Activated CD8-positive, alpha-beta memory T cell treated with anti-CD3 and anti-CD28 coated beads for 36 hours (primary cell): ENCODE data around the gene DNAJC2. TPM values are rescaled to one million over a fixed set of nuclear protein-coding genes. Genes with fewer than 3 reads are reported as not detected.
"Not testable (repeated sequence)": the region's sequence is repeated elsewhere in the genome, so short reads cannot be mapped to it uniquely, and the experiment has no call there.

Experiments used
- CTCF ChIA-PET: fragments of 350-600 bp; sonication (Branson Sonifier 250); formaldehyde crosslinking; loops from one replicate; lab custom pipeline; 2021; ENCODE audit warnings: antibody characterized with exemption; lab: Charles Lee
- POLR2A ChIA-PET: fragments of 350-600 bp; sonication (Branson Sonifier 250); formaldehyde crosslinking; loops from one replicate; lab custom pipeline; 2021; ENCODE audit warnings: antibody characterized with exemption; lab: Charles Lee
- total RNA-seq, 2 experiments: library from RNA; stranded (reverse); gene quantifications; one replicate each; pipeline ENCODE4 v1.2.3, GENCODE V29; 2021

The DNAJC2 gene
- total RNA-seq, 2 experiments from 2014 or later = 56.0 to 56.5 TPM

- CTCF ChIA-PET = no interaction called here
- POLR2A ChIA-PET = no interaction called here
Measured at GRCh38 chr7:103346396-103346795, 1.8 kb upstream of the DNAJC2 start.

- ChIA-PET CTCF (interaction anchor here (0.6 to 0.9 kb wide), 2 partner anchors 40 to 1679 kb away, joined by 3 read pairs; no protein-coding TSS in a partner anchor), POLR2A (interaction anchor here (0.8 kb wide), 1 partner anchor 41 kb away, joined by 3 read pairs; no protein-coding TSS in a partner anchor)
Measured at GRCh38 chr7:103343758-103344452, 662 bp downstream of the DNAJC2 start.

- CTCF ChIA-PET = interaction anchor here (0.6 to 1.3 kb wide), 3 partner anchors 26 to 1680 kb away, joined by 3 to 4 read pairs (median 3); no protein-coding TSS in a partner anchor
- POLR2A ChIA-PET = interaction anchor here (0.5 to 0.8 kb wide), 3 partner anchors 9 to 829 kb away, joined by 3 to 9 read pairs (median 6); no protein-coding TSS in a partner anchor
Measured at GRCh38 chr7:103343332-103343731, 1.2 kb downstream of the DNAJC2 start.

- ChIA-PET POLR2A (no interaction called here), CTCF (interaction anchor here (1.3 kb wide), 1 partner anchor 44 kb away, joined by 4 read pairs; no protein-coding TSS in a partner anchor)
Measured at GRCh38 chr7:103341466-103341865, 3.1 kb downstream of the DNAJC2 start.

- POLR2A ChIA-PET = interaction anchor here (0.7 kb wide), 1 partner anchor 1901 kb away, joined by 4 read pairs; no protein-coding TSS in a partner anchor
- CTCF ChIA-PET = no interaction called here
Measured at GRCh38 chr7:103338864-103339263, 5.7 kb downstream of the DNAJC2 start.

- CTCF ChIA-PET = no interaction called here
- POLR2A ChIA-PET = no interaction called here
Measured at GRCh38 chr7:103336761-103337160, 7.8 kb downstream of the DNAJC2 start.

GRCh38 chr7:103325744-103326143, 18.8 kb downstream of the DNAJC2 start:
- CTCF ChIA-PET = no interaction called here
- POLR2A ChIA-PET = no interaction called here

GRCh38 chr7:103317009-103317408, 27.6 kb downstream of the DNAJC2 start:
- ChIA-PET CTCF (interaction anchor here (1.4 kb wide), 1 partner anchor 26 kb away, joined by 4 read pairs; no protein-coding TSS in a partner anchor), POLR2A (no interaction called here)

GRCh38 chr7:103316380-103316941, 28.1 kb downstream of the DNAJC2 start:
- ChIA-PET POLR2A (no interaction called here), CTCF (interaction anchor here (1.4 kb wide), 1 partner anchor 26 kb away, joined by 4 read pairs; no protein-coding TSS in a partner anchor)

- POLR2A ChIA-PET = interaction anchor here (0.5 kb wide), 1 partner anchor 8 kb away, joined by 6 read pairs; no protein-coding TSS in a partner anchor
- CTCF ChIA-PET = no interaction called here
Measured at GRCh38 chr7:103314852-103315251, 29.7 kb downstream of the DNAJC2 start.

- POLR2A ChIA-PET = interaction anchor here (1.1 kb wide), 1 partner anchor 17 kb away, joined by 3 read pairs; no protein-coding TSS in a partner anchor
- CTCF ChIA-PET = no interaction called here
Measured at GRCh38 chr7:103307503-103308231, 36.9 kb downstream of the DNAJC2 start.

GRCh38 chr7:103301441-103301840, 43.1 kb downstream of the DNAJC2 start:
- CTCF ChIA-PET = no interaction called here
- POLR2A ChIA-PET = no interaction called here

GRCh38 chr7:103299660-103300059, 44.9 kb downstream of the DNAJC2 start:
- CTCF ChIA-PET = no interaction called here
- POLR2A ChIA-PET = no interaction called here

- CTCF ChIA-PET = interaction anchor here (0.6 to 0.8 kb wide), 2 partner anchors 43 to 187 kb away, joined by 3 to 4 read pairs; no protein-coding TSS in a partner anchor
Measured at GRCh38 chr7:103297837-103298179, 46.8 kb downstream of the DNAJC2 start.

GRCh38 chr7:103296901-103297836, 47.4 kb downstream of the DNAJC2 start, which contains the start of gene PMPCB:
Gene PMPCB, plus strand, starts transcription at chr7:103297435. Its CDS starts 25 bp downstream, at chr7:103297460.
- ChIA-PET CTCF (interaction anchor here (0.6 to 0.8 kb wide), 3 partner anchors 9 to 188 kb away, joined by 3 to 4 read pairs (median 3); no protein-coding TSS in a partner anchor), POLR2A (no interaction called here)

More at GRCh38 chr7:103297837-103298179, 46.8 kb downstream of the DNAJC2 start:
- POLR2A ChIA-PET = no interaction called here

GRCh38 chr7:103293526-103293925, 51.0 kb downstream of the DNAJC2 start:
- POLR2A ChIA-PET = no interaction called here
- CTCF ChIA-PET = no interaction called here

GRCh38 chr7:103292122-103292521, 52.4 kb downstream of the DNAJC2 start:
- ChIA-PET CTCF (no interaction called here), POLR2A (no interaction called here)

GRCh38 chr7:103282802-103283427, 61.7 kb downstream of the DNAJC2 start:
- CTCF ChIA-PET, POLR2A ChIA-PET: not testable (repeated sequence)
